BJ (cell line): ENCODE data around the gene CD82. TPM values are rescaled to one million over a fixed set of nuclear protein-coding genes. Genes with fewer than 3 reads are reported as not detected.

ENCODE experiments used
- CTCF ChIA-PET: fragments of 350-600 bp; formaldehyde crosslinking; extraction: SDS; loops from one replicate; lab custom pipeline; 2021; ENCODE audit warnings: antibody characterized with exemption, inconsistent platforms; lab: Yijun Ruan, JAX
- POLR2A ChIA-PET: fragments of 300-600 bp; sonication (Branson Sonifier 250); formaldehyde crosslinking; extraction: SDS; loops from one replicate; lab custom pipeline; 2021; ENCODE audit warnings: antibody characterized with exemption; lab: Charles Lee
- DNase-seq: peaks from one replicate; pipeline ENCODE4 v3.0.0-alpha.2; 2011; ENCODE audit warnings: low read depth
- H3K27me3 ChIP-seq: 2 replicates; pipeline ENCODE4 v1.6.0; 2011; ENCODE audit warnings: low read length; ENCODE audit not compliant: control insufficient read depth, insufficient read depth
- H3K36me3 ChIP-seq: 2 replicates; pipeline ENCODE4 v1.5.1; 2011; ENCODE audit warnings: low read length; ENCODE audit not compliant: control insufficient read depth, insufficient read depth
- H3K4me3 ChIP-seq: 2 replicates; pipeline ENCODE4 v1.5.1; 2011; ENCODE audit warnings: low read depth, mild to moderate bottlenecking, control low read depth, low read length
- polyA plus RNA-seq: library from polyadenylated mRNA; depleted of rRNA; stranded (reverse); fragments of >200 nt; gene quantifications from 2 replicates; pipeline ENCODE4 v1.2.3, GENCODE V29; 2011
- TF ChIP-seq, protein P1 (sequence below): IDR thresholded peaks from 2 replicates; pipeline ENCODE4 v1.5.1; 2011; ENCODE audit warnings: low read depth, mild to moderate bottlenecking, control low read depth, inconsistent platforms, low read length, moderate library complexity; ENCODE audit not compliant: insufficient read depth

CD82 gene
- polyA plus RNA-seq, 1 experiment = 28.1 TPM

DNA sequence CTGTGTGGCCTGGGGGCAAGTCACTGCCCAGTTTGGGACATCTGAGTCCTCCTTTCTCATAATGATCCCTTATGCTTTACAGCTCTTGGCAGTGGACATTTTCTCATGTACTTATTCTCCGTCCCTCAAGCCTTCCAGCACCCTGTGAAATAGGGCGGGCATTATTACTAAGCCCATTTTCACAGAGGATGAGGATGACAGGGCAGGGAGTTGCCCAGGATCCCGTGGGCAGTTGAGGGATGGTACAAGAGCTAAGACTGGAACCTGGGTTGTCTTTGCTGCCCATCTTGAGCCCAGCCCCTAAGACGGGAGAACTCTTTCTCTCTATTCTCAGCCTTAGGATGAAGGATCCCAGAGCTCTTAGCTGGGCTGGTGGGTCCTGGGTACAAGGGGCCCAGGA is 11.2 kb downstream of the CD82 start:
- Histone ChIP-seq H3K27me3 (no peaks in the 10 kb centered on the region), H3K4me3 (no peak overlapping the region), H3K36me3 (no peaks in the 10 kb centered on the region)
- no peak for DNase-seq
- ChIA-PET CTCF (interaction anchor here (0.6 to 1.3 kb wide), 2 partner anchors 33 to 335 kb away, joined by 3 read pairs; no protein-coding TSS in a partner anchor), POLR2A (no interaction called here)
- TF ChIP-seq, protein P1, sequence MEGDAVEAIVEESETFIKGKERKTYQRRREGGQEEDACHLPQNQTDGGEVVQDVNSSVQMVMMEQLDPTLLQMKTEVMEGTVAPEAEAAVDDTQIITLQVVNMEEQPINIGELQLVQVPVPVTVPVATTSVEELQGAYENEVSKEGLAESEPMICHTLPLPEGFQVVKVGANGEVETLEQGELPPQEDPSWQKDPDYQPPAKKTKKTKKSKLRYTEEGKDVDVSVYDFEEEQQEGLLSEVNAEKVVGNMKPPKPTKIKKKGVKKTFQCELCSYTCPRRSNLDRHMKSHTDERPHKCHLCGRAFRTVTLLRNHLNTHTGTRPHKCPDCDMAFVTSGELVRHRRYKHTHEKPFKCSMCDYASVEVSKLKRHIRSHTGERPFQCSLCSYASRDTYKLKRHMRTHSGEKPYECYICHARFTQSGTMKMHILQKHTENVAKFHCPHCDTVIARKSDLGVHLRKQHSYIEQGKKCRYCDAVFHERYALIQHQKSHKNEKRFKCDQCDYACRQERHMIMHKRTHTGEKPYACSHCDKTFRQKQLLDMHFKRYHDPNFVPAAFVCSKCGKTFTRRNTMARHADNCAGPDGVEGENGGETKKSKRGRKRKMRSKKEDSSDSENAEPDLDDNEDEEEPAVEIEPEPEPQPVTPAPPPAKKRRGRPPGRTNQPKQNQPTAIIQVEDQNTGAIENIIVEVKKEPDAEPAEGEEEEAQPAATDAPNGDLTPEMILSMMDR = no peak

DNA sequence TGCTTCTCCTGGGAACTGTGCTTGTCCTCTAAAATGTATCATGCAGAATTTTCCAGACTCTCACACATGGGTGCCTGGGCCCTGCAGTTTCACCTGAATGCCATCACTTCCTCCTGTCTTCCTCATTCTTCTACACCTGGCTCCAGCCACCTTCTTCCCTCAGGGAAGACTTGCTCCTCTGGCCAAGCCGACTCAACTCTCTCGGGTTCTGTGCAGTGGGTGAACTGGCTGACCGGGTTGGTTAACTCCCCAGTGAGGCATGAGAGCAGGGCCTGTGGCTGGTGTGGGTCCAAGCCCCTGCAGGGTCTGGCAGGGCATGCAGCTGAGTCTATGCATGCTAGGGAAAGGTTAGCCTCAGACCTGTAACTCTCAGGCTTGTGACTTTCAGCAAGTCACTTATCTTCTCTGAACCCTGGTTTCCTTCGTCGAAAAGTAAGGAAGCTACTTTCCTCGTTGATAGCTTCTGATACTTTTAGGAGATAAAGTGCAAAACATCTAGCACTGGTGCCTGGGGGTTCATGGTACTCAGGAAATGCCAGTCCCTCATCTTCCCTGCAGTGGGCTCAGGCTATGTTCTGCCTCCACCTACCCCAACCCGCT is 11.9 kb downstream of the CD82 start:
- CTCF ChIA-PET = interaction anchor here (1.3 to 1.8 kb wide), 2 partner anchors 40 to 334 kb away, joined by 3 to 6 read pairs; no protein-coding TSS in a partner anchor

DNA sequence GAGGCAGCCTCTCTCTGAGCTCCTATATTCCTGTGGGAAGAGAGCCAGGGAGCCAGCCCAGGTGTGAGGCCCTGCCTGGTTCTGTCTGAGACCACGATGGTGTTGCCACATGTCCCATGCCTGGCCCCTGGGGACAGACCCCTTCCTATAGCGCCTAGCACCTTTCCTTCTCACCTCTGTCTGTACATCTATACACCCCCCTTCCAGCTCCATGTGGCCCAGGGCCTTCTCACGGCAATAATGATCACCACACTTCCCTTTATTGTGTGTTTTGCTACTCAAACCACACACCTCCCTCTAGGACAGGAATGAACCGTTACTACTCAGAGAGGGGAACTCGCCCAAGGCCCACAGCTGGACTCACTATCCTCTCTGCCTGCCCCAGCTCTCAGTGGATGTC is 12.8 kb downstream of the CD82 start:
- ChIA-PET POLR2A (no interaction called here), CTCF (interaction anchor here (1.8 to 2.2 kb wide), 2 partner anchors 22 to 39 kb away, joined by 5 to 6 read pairs; no protein-coding TSS in a partner anchor)
- H3K4me3 ChIP-seq = no peak overlapping the region
- no peaks in the 10 kb centered on the region for H3K27me3 ChIP-seq
- DNase-seq = no peak
- TF ChIP-seq, protein P1 = no peak
- H3K36me3 ChIP-seq = no peaks in the 10 kb centered on the region

More for the DNA sequence above, 11.9 kb downstream of the CD82 start:
- H3K36me3 ChIP-seq = no peaks in the 10 kb centered on the region
- H3K27me3 ChIP-seq = no peaks in the 10 kb centered on the region
- POLR2A ChIA-PET = no interaction called here
- H3K4me3 ChIP-seq = no peak overlapping the region
- TF ChIP-seq, protein P1 = no peak
- DNase-seq = no peak

DNA sequence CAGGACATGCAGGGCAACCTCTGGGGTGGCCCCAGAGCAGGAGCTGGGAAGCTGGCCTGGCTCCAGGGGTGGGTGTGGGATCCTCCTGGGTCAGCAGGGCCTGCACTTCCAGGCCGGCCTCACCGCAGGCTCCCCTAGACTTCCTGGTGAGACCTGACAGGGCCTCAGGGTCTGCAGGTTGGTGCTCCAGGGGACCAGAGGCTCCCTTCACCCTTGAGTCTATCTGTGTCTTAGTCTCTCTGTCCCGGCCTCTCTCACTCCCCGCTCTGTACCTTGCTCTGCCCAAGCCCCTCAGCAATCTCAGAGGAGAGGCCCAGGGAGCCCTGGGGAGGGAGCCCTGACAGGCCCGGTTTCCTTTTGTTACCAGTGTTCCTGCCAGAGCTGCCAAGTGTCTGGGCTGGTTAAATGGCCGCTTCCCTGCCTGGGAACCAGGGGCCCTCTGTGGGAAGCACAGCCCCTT is 13.9 kb downstream of the CD82 start:
- H3K27me3 ChIP-seq = no peaks in the 10 kb centered on the region
- DNase-seq = no peak
- TF ChIP-seq, protein P1 = no peak
- ChIA-PET CTCF (interaction anchor here (2.2 kb wide), 1 partner anchor 23 kb away, joined by 5 read pairs; no protein-coding TSS in a partner anchor), POLR2A (no interaction called here)
- H3K4me3 ChIP-seq = no peak overlapping the region
- no peaks in the 10 kb centered on the region for H3K36me3 ChIP-seq

DNA sequence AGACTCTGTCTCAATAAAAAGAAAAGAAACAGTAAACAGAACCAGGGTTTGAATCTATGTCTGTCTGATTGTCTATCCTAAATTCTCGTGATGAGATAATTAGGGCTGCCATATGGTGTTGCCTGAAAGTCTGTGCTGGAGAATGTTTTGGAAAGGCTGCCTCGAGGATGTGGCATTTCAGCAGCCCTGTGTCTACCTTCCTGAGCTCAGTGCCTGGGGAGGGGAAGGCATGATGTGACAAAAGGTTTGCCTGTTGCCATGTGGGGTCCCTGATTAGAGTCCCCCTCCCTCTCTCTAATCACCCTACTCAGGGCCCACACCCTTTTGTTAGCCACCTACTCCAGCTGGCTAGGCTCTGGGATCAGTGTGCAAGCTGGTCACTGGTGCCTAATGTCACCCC is 15.2 kb downstream of the CD82 start:
- DNase-seq = no peak
- ChIA-PET CTCF (interaction anchor here (1.0 kb wide), 1 partner anchor 37 kb away, joined by 3 read pairs; no protein-coding TSS in a partner anchor), POLR2A (no interaction called here)
- TF ChIP-seq, protein P1 = no peak
- no peaks in the 10 kb centered on the region for H3K27me3 ChIP-seq
- no peak overlapping the region for H3K4me3 ChIP-seq
- no peaks in the 10 kb centered on the region for H3K36me3 ChIP-seq
